Upper lobe of left lung (tissue), 4 donors: ENCODE results near the gene FMOD.

Source experiments
- CTCF ChIP-seq, 6 experiments: fragments of 450-650 bp in 4 of 6; fragments of 200-600 bp in 2 of 6; sonication (generic) in 2 of 6; IDR thresholded peaks; one replicate each; pipeline ENCODE4 v1.5.1; 2016 to 2019; ENCODE audit warnings: antibody characterized with exemption in 6 of 6
- EP300 ChIP-seq, 4 donors: sonication (generic); formaldehyde crosslinking; IDR thresholded peaks; one replicate each; pipeline ENCODE4 v1.5.1; 2017; ENCODE audit warnings: antibody characterized with exemption in 4 of 4, control low read depth in 2 of 4
- POLR2A ChIP-seq, 4 donors: fragments of 450-650 bp; IDR thresholded peaks; one replicate each; pipeline ENCODE4 v1.5.1; 2016 to 2017; ENCODE audit warnings: antibody characterized with exemption in 4 of 4, mild to moderate bottlenecking in 2 of 4
- POLR2AphosphoS5 ChIP-seq, 2 donors: sonication (generic); formaldehyde crosslinking; IDR thresholded peaks; one replicate each; pipeline ENCODE4 v1.5.1; 2017; ENCODE audit warnings: antibody characterized with exemption in 2 of 2

GRCh38 chr1:203349773-203350524 lies 973 bp downstream of the FMOD start:
- TF ChIP-seq CTCF (IDR thresholded peaks at IDR 0.05), result no peak
- TF ChIP-seq POLR2A (IDR thresholded peaks at IDR 0.05), result no peak
- TF ChIP-seq EP300 (IDR thresholded peaks at IDR 0.05), result no peak
- TF ChIP-seq POLR2AphosphoS5 (IDR thresholded peaks at IDR 0.05), result no peak
